Measurements from ENCODE around the gene LIPT2. TPM values are rescaled to one million over a fixed set of nuclear protein-coding genes. Genes with fewer than 3 reads are reported as not detected.

LIPT2 gene
- total and polyA plus RNA-seq, 10 of the 15 experiments (the other 5 are each of a cell fraction or from before 2014, with no cell fraction given): 0.69 to 7.5 (median 3.8) TPM

- H2AFZ ChIP-seq (ENCODE audit: control insufficient read depth, low read depth, low read length): no peak overlapping the region
- H3K27ac ChIP-seq (ENCODE audit: control insufficient read depth, insufficient read depth): no peak overlapping the region
- ChIA-PET CTCF (no interaction called here), POLR2A (no interaction called here), SMC1A (ENCODE audit: uncharacterized antibody, unreplicated experiment) (no interaction called here), RAD21 (ENCODE audit: unreplicated experiment) (no interaction called here)
- H4K20me1 ChIP-seq (ENCODE audit: control insufficient read depth, insufficient read depth): no peaks in the 10 kb centered on the region
- TF ChIP-seq LARP7 (IDR thresholded peaks at IDR 0.05): no peak
- TF ChIP-seq, protein P1, sequence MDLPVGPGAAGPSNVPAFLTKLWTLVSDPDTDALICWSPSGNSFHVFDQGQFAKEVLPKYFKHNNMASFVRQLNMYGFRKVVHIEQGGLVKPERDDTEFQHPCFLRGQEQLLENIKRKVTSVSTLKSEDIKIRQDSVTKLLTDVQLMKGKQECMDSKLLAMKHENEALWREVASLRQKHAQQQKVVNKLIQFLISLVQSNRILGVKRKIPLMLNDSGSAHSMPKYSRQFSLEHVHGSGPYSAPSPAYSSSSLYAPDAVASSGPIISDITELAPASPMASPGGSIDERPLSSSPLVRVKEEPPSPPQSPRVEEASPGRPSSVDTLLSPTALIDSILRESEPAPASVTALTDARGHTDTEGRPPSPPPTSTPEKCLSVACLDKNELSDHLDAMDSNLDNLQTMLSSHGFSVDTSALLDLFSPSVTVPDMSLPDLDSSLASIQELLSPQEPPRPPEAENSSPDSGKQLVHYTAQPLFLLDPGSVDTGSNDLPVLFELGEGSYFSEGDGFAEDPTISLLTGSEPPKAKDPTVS (IDR thresholded peaks at IDR 0.05; ENCODE audit: low read depth, low read length): no peak
- H3K27me3 ChIP-seq (replicated peaks in 1 of 2; ENCODE audit: control insufficient read depth in 2 of 2, insufficient read depth in 2 of 2, low read length in 1 of 2): no peaks in the 10 kb centered on the region
- WGBS (ENCODE audit: insufficient coverage, insufficient replicate concordance, low lambda C conversion rate, missing lambda C conversion rate): 66% methylated on average over 9 of the region's 9 CpGs
- no TSS peak for BruUV-seq (replicated peaks)
- no peaks in the 10 kb centered on the region; the same call in 2 of the 3 replicates for H3K9me3 ChIP-seq (replicated peaks; ENCODE audit: control insufficient read depth, insufficient read depth, low read length)
- no peaks in the 10 kb centered on the region for H3K79me2 ChIP-seq (ENCODE audit: control insufficient read depth, insufficient read depth, low read length)
- no peak overlapping the region for H3K4me3 ChIP-seq
- no peak for DNase-seq (ENCODE audit: low read depth, low spot score)
- no peak overlapping the region for H3K9ac ChIP-seq (ENCODE audit: control insufficient read depth, insufficient read depth, low read length)
- H3K4me1 ChIP-seq (ENCODE audit: control insufficient read depth, insufficient read depth, low read length): no peaks in the 10 kb centered on the region; the same call in 1 of the 2 replicates
- in situ Hi-C loops (cut with MboI) (no loop called here), intact Hi-C loops (cut with micrococcal nuclease; ENCODE audit: unreplicated experiment) (no loop called here)
- no peaks in the 10 kb centered on the region for H3K36me3 ChIP-seq (ENCODE audit: control insufficient read depth in 2 of 2, insufficient read depth in 2 of 2, low read length in 1 of 2)
- no peak for ATAC-seq
- FAIRE-seq: no peak
- no peak overlapping the region for H3K4me2 ChIP-seq (ENCODE audit: control insufficient read depth, insufficient read depth)
Observed at GRCh38 chr11:74533421-74533820, 39.9 kb upstream of the LIPT2 start.

GRCh38 chr11:74532501-74533246 lies 39.1 kb upstream of the LIPT2 start:
- H3K27me3 ChIP-seq (replicated peaks in 1 of 2; ENCODE audit: control insufficient read depth in 2 of 2, insufficient read depth in 2 of 2, low read length in 1 of 2): no peaks in the 10 kb centered on the region
- 99% methylated on average over 5 of the region's 5 CpGs for WGBS (ENCODE audit: insufficient coverage, insufficient replicate concordance, low lambda C conversion rate, missing lambda C conversion rate)
- DNase-seq (ENCODE audit: low read depth, low spot score) (no peak), FAIRE-seq (no peak), ATAC-seq (no peak)
- ChIA-PET RAD21 (ENCODE audit: unreplicated experiment) (no interaction called here), POLR2A (no interaction called here), CTCF (no interaction called here), SMC1A (ENCODE audit: uncharacterized antibody, unreplicated experiment) (no interaction called here)
- no peaks in the 10 kb centered on the region for H4K20me1 ChIP-seq (ENCODE audit: control insufficient read depth, insufficient read depth)
- in situ Hi-C loops (cut with MboI) (no loop called here), intact Hi-C loops (cut with micrococcal nuclease; ENCODE audit: unreplicated experiment) (no loop called here)
- no peak overlapping the region for H3K9ac ChIP-seq (ENCODE audit: control insufficient read depth, insufficient read depth, low read length)
- H3K9me3 ChIP-seq (replicated peaks; ENCODE audit: control insufficient read depth, insufficient read depth, low read length): no peaks in the 10 kb centered on the region; the same call in 2 of the 3 replicates
- H3K79me2 ChIP-seq (ENCODE audit: control insufficient read depth, insufficient read depth, low read length): no peaks in the 10 kb centered on the region
- BruUV-seq (replicated peaks): no TSS peak
- H3K27ac ChIP-seq (ENCODE audit: control insufficient read depth, insufficient read depth): no peak overlapping the region
- no peaks in the 10 kb centered on the region for H3K36me3 ChIP-seq (ENCODE audit: control insufficient read depth in 2 of 2, insufficient read depth in 2 of 2, low read length in 1 of 2)
- H3K4me2 ChIP-seq (ENCODE audit: control insufficient read depth, insufficient read depth): no peak overlapping the region
- no peak overlapping the region for H3K4me3 ChIP-seq
- no peaks in the 10 kb centered on the region; the same call in 1 of the 2 replicates for H3K4me1 ChIP-seq (ENCODE audit: control insufficient read depth, insufficient read depth, low read length)
- H2AFZ ChIP-seq (ENCODE audit: control insufficient read depth, low read depth, low read length): no peak overlapping the region
- TF ChIP-seq, protein P2, sequence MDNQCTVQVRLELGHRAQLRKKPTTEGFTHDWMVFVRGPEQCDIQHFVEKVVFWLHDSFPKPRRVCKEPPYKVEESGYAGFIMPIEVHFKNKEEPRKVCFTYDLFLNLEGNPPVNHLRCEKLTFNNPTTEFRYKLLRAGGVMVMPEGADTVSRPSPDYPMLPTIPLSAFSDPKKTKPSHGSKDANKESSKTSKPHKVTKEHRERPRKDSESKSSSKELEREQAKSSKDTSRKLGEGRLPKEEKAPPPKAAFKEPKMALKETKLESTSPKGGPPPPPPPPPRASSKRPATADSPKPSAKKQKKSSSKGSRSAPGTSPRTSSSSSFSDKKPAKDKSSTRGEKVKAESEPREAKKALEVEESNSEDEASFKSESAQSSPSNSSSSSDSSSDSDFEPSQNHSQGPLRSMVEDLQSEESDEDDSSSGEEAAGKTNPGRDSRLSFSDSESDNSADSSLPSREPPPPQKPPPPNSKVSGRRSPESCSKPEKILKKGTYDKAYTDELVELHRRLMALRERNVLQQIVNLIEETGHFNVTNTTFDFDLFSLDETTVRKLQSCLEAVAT (IDR thresholded peaks at IDR 0.05): no peak
- TF ChIP-seq HDGF (IDR thresholded peaks at IDR 0.05) (no peak), NFXL1 (IDR thresholded peaks at IDR 0.05; ENCODE audit: borderline replicate concordance) (no peak), CHD1 (IDR thresholded peaks at IDR 0.05; ENCODE audit: low read depth, low read length) (no peak)
- TF ChIP-seq, protein P3, sequence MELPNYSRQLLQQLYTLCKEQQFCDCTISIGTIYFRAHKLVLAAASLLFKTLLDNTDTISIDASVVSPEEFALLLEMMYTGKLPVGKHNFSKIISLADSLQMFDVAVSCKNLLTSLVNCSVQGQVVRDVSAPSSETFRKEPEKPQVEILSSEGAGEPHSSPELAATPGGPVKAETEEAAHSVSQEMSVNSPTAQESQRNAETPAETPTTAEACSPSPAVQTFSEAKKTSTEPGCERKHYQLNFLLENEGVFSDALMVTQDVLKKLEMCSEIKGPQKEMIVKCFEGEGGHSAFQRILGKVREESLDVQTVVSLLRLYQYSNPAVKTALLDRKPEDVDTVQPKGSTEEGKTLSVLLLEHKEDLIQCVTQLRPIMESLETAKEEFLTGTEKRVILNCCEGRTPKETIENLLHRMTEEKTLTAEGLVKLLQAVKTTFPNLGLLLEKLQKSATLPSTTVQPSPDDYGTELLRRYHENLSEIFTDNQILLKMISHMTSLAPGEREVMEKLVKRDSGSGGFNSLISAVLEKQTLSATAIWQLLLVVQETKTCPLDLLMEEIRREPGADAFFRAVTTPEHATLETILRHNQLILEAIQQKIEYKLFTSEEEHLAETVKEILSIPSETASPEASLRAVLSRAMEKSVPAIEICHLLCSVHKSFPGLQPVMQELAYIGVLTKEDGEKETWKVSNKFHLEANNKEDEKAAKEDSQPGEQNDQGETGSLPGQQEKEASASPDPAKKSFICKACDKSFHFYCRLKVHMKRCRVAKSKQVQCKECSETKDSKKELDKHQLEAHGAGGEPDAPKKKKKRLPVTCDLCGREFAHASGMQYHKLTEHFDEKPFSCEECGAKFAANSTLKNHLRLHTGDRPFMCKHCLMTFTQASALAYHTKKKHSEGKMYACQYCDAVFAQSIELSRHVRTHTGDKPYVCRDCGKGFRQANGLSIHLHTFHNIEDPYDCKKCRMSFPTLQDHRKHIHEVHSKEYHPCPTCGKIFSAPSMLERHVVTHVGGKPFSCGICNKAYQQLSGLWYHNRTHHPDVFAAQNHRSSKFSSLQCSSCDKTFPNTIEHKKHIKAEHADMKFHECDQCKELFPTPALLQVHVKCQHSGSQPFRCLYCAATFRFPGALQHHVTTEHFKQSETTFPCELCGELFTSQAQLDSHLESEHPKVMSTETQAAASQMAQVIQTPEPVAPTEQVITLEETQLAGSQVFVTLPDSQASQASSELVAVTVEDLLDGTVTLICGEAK (IDR thresholded peaks at IDR 0.05; ENCODE audit: borderline replicate concordance): no peak

All from GM12878 (cell line).